IMR-90 (cell line): Measurements from ENCODE around the gene CALML3. TPM values are rescaled to one million over a fixed set of nuclear protein-coding genes. Genes with fewer than 3 reads are reported as not detected.

Experiments used
- ATAC-seq: fragments of 200-7000 bp; cut with Tn5 transposase; 2 replicates; pipeline ENCODE4 v1.9.1; 2020; ENCODE audit warnings: low read depth, mild to moderate bottlenecking, moderate library complexity
- BruUV-seq: library from RNA; stranded (reverse); fragments of 400-500 nt; replicated peaks from 2 replicates; lab custom pipeline; 2021; lab: Mats Ljungman, UMichigan
- CTCF ChIA-PET: fragments of 300-600 bp; formaldehyde crosslinking; extraction: SDS; loops from one replicate; lab custom pipeline; 2021; ENCODE audit warnings: antibody characterized with exemption; lab: Yijun Ruan, JAX
- POLR2A ChIA-PET: fragments of 300-600 bp; sonication (Branson Sonifier 250); formaldehyde crosslinking; loops from one replicate; lab custom pipeline; 2022; ENCODE audit warnings: antibody characterized with exemption; ENCODE audit not compliant: unreplicated experiment; lab: Charles Lee
- DNase-seq: peaks from one replicate; pipeline ENCODE4 v3.0.0; 2013
- H2AFZ ChIP-seq: replicated peaks from 2 replicates; pipeline ENCODE3; 2013; ENCODE audit warnings: low read length, mild to moderate bottlenecking; ENCODE audit not compliant: poor library complexity
- H2AK5ac ChIP-seq: 2 replicates; pipeline ENCODE4 v1.6.1; 2013; ENCODE audit warnings: low read depth, low read length, inconsistent platforms
- H2AK9ac ChIP-seq: replicated peaks from 2 replicates; pipeline ENCODE3; 2013; ENCODE audit warnings: mild to moderate bottlenecking, low read depth, low read length, moderate library complexity; ENCODE audit not compliant: poor library complexity
- H2BK120ac ChIP-seq: 2 replicates; pipeline ENCODE4 v1.6.1; 2013; ENCODE audit warnings: low read depth, low read length, inconsistent platforms
- H2BK15ac ChIP-seq: 3 replicates; pipeline ENCODE4 v1.6.1; 2013; ENCODE audit warnings: low read depth, low read length, inconsistent platforms
- H2BK20ac ChIP-seq: 2 replicates; pipeline ENCODE4 v1.6.1; 2013; ENCODE audit warnings: low read depth, mild to moderate bottlenecking, inconsistent platforms, low read length, moderate library complexity
- H2BK5ac ChIP-seq: 2 replicates; pipeline ENCODE4 v1.6.1; 2013; ENCODE audit warnings: mild to moderate bottlenecking, low read depth, low read length, inconsistent platforms; ENCODE audit not compliant: poor library complexity, severe bottlenecking
- H3K14ac ChIP-seq: replicated peaks from 2 replicates; pipeline ENCODE4 v1.6.1; 2013; ENCODE audit warnings: low read depth, low read length, inconsistent platforms
- H3K18ac ChIP-seq: 2 replicates; pipeline ENCODE4 v1.6.1; 2013; ENCODE audit warnings: low read depth, low read length, control low read depth
- H3K23ac ChIP-seq: 2 replicates; pipeline ENCODE4 v1.6.1; 2013; ENCODE audit warnings: low read depth, low read length, inconsistent platforms
- H3K27ac ChIP-seq: 2 replicates; pipeline ENCODE4 v1.5.1; 2013; ENCODE audit warnings: mild to moderate bottlenecking, control low read depth, low read length; ENCODE audit not compliant: insufficient read depth
- H3K27me3 ChIP-seq: 2 replicates; pipeline ENCODE4 v1.6.1; 2013; ENCODE audit warnings: low read length; ENCODE audit not compliant: control insufficient read depth, insufficient read depth
- H3K36me3 ChIP-seq: 2 replicates; pipeline ENCODE4 v1.6.1; 2013; ENCODE audit warnings: low read length, mixed read lengths; ENCODE audit not compliant: control insufficient read depth, insufficient read depth
- H3K4ac ChIP-seq: 2 replicates; pipeline ENCODE4 v1.6.1; 2013; ENCODE audit warnings: low read depth, low read length, inconsistent platforms
- H3K4me1 ChIP-seq: 2 replicates; pipeline ENCODE4 v1.6.1; 2013; ENCODE audit warnings: low read length, mixed read lengths; ENCODE audit not compliant: control insufficient read depth, insufficient read depth
- H3K4me2 ChIP-seq: 2 replicates; pipeline ENCODE4 v1.6.1; 2013; ENCODE audit warnings: low read depth, mild to moderate bottlenecking, control low read depth, low read length, moderate library complexity
- H3K4me3 ChIP-seq: 2 replicates; pipeline ENCODE4 v1.5.1; 2013; ENCODE audit warnings: low read depth, mild to moderate bottlenecking, control low read depth, low read length, moderate library complexity; ENCODE audit not compliant: insufficient read depth
- H3K56ac ChIP-seq: 2 replicates; pipeline ENCODE4 v1.6.1; 2013; ENCODE audit warnings: low read length, inconsistent platforms; ENCODE audit not compliant: insufficient read depth; ENCODE audit errors: extremely low read depth
- H3K79me1 ChIP-seq, 2 experiments: 2 replicates each; pipeline ENCODE4 v1.6.1; 2013; ENCODE audit warnings: low read length in 2 of 2, inconsistent platforms in 1 of 2, low read depth in 1 of 2
- H3K9ac ChIP-seq: 2 replicates; pipeline ENCODE4 v1.6.1; 2013; ENCODE audit warnings: low read depth, low read length, control low read depth
- H3K9me1 ChIP-seq: 2 replicates; pipeline ENCODE4 v1.6.1; 2013; ENCODE audit warnings: low read length, inconsistent platforms; ENCODE audit not compliant: insufficient read depth
- H3K9me3 ChIP-seq: 2 replicates; pipeline ENCODE4 v1.6.1; 2013; ENCODE audit warnings: low read length; ENCODE audit not compliant: control insufficient read depth, insufficient read depth
- H4K20me1 ChIP-seq: 2 replicates; pipeline ENCODE4 v1.6.1; 2013; ENCODE audit warnings: low read length, inconsistent platforms; ENCODE audit not compliant: insufficient read depth
- H4K5ac ChIP-seq: 2 replicates; pipeline ENCODE4 v1.6.1; 2013; ENCODE audit warnings: mild to moderate bottlenecking, low read depth, low read length, control low read depth
- H4K8ac ChIP-seq, 2 experiments: 2 replicates each; pipeline ENCODE4 v1.6.1; 2013; ENCODE audit warnings: low read depth in 2 of 2, low read length in 2 of 2, control low read depth in 1 of 2, inconsistent platforms in 1 of 2
- H4K91ac ChIP-seq: 2 replicates; pipeline ENCODE4 v1.6.1; 2013; ENCODE audit warnings: low read depth, low read length, inconsistent platforms; ENCODE audit not compliant: insufficient read depth
- BHLHE40 ChIP-seq: fragments of 150-350 bp; IDR thresholded peaks from 2 replicates; pipeline ENCODE4 v1.6.1; 2016; ENCODE audit warnings: mild to moderate bottlenecking, low read depth, low read length
- CEBPB ChIP-seq: IDR thresholded peaks from 2 replicates; pipeline ENCODE4 v1.6.1; 2012; ENCODE audit warnings: low read depth, low read length, improper control_type of control experiment
- FOS ChIP-seq: fragments of 150-350 bp; IDR thresholded peaks from 2 replicates; pipeline ENCODE4 v1.6.1; 2016; ENCODE audit warnings: low read depth, low read length
- MAZ ChIP-seq: IDR thresholded peaks from 2 replicates; pipeline ENCODE4 v1.6.1; 2012; ENCODE audit warnings: low read depth, mild to moderate bottlenecking, low read length, improper control_type of control experiment, moderate library complexity, borderline replicate concordance
- MXI1 ChIP-seq: IDR thresholded peaks from 2 replicates; pipeline ENCODE4 v1.6.1; 2012; ENCODE audit warnings: low read depth, mild to moderate bottlenecking, low read length, moderate library complexity, borderline replicate concordance
- NFE2L2 ChIP-seq: fragments of 150-350 bp; IDR thresholded peaks from 2 replicates; pipeline ENCODE4 v1.6.1; 2016; ENCODE audit warnings: low read depth, mild to moderate bottlenecking, low read length
- POLR2A ChIP-seq: IDR thresholded peaks from 2 replicates; pipeline ENCODE4 v1.6.1; 2012; ENCODE audit warnings: mild to moderate bottlenecking, low read depth, low read length
- RAD21 ChIP-seq: IDR thresholded peaks from 2 replicates; pipeline ENCODE4 v1.6.1; 2012; ENCODE audit warnings: low read length, improper control_type of control experiment
- RCOR1 ChIP-seq: IDR thresholded peaks from 2 replicates; pipeline ENCODE4 v1.6.1; 2012; ENCODE audit warnings: mild to moderate bottlenecking, low read length, improper control_type of control experiment; ENCODE audit not compliant: insufficient replicate concordance
- RFX5 ChIP-seq: IDR thresholded peaks from 2 replicates; pipeline ENCODE4 v1.8.0; 2012; ENCODE audit warnings: low read depth, mild to moderate bottlenecking, low read length, moderate library complexity
- SMC3 ChIP-seq: fragments of 150-350 bp; IDR thresholded peaks from 2 replicates; pipeline ENCODE4 v1.6.1; 2016; ENCODE audit warnings: low read depth, mild to moderate bottlenecking, antibody characterized with exemption, low read length, moderate library complexity
- WGBS, 2 experiments: methylation state at CpG; one replicate each; pipeline versions ENCODE4 v1.1.5 to v1.1.7; 2013; ENCODE audit warnings: missing lambda C conversion rate in 2 of 2; ENCODE audit not compliant: insufficient read length in 1 of 2; ENCODE audit errors: extremely low coverage in 2 of 2; 5-methylcytosine and 5-hydroxymethylcytosine counted together
- dilution Hi-C: fragments of 300-500 bp; cut with HindIII; formaldehyde crosslinking; loops from one replicate; pipeline ENCODE4 v1.14.3; 2018; ENCODE audit warnings: low sequenced_read_pairs; ENCODE audit not compliant: unreplicated experiment
- in situ Hi-C: fragments of 300-500 bp; cut with MboI; formaldehyde crosslinking; loops from 3 replicates; pipeline ENCODE4 v1.14.3; 2019; ENCODE audit warnings: low sequenced_read_pairs, inconsistent platforms, mixed read lengths
- intact Hi-C: fragments of 100-400 bp; cut with micrococcal nuclease; formaldehyde crosslinking; loops from 2 replicates; pipeline ENCODE4 v1.10.0; 2022
- polyA plus RNA-seq, 3 experiments: library from polyadenylated mRNA; depleted of rRNA; stranded (reverse); fragments of >200 nt; gene quantifications; 2 replicates each; pipeline ENCODE4 v1.2.3, GENCODE V29; 2012; ENCODE audit warnings: low replicate concordance in 1 of 3
- total RNA-seq: library from RNA; depleted of rRNA; stranded (reverse); fragments of >200 nt; gene quantifications from 2 replicates; pipeline ENCODE4 v1.2.3, GENCODE V29; 2012
- TF ChIP-seq, protein P1 (sequence below): fragments of 150-350 bp; IDR thresholded peaks from 2 replicates; pipeline ENCODE4 v1.6.1; 2017; ENCODE audit warnings: mild to moderate bottlenecking, antibody characterized with exemption, low read length, low read depth
- TF ChIP-seq, protein P2 (sequence below): fragments of 150-350 bp; IDR thresholded peaks from 2 replicates; pipeline ENCODE4 v1.6.1; 2016; ENCODE audit warnings: low read depth, mild to moderate bottlenecking, low read length, moderate library complexity, borderline replicate concordance
- TF ChIP-seq, protein P3 (sequence below): conservative IDR thresholded peaks from 2 replicates; pipeline ENCODE4 v1.5.1; 2012; ENCODE audit warnings: mild to moderate bottlenecking, low read depth, low read length, improper control_type of control experiment

Gene CALML3
- total and polyA plus RNA-seq, 2 of the 4 experiments (the other 2 are of a cell fraction) = not detected

DNA sequence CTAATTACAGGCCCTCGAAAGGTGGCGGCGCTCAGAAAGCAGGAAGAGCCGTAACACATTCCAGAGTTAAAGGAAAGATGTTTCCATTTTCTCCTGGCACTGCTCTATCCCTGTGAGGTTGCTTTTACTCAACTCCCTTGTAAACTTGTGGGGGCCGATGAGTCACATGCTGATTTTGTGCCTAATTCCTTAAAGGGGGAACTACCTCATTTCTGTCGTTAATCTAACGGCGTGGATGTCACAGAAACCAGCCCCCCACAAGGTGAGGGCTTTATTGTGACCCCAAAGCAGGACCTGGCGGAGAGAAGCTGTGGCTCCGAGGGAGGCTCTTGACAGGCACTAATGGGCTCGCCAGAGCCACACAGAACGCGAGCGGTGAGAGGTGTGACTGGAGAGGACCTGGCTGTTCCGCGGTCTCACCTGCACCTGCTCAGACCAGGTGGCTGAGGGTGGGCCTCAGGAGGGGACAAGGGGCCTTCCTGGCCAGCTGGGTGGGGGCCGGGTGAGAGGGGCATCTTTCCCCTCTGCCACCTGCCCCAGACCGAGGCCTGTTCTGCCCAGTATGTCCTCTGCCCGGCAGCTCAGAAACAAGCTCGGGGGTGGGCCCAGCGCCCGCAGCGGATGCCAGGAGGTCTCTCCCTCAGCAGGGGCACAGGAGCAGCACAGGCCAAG lies 50.9 kb downstream of the CALML3 start:
- H3K4ac ChIP-seq = peak overlapping the region; percentile 93
- ChIA-PET POLR2A (no interaction called here), CTCF (no interaction called here)
- H4K91ac ChIP-seq = peak overlapping the region; percentile 90
- peaks cover 18% of the 10 kb centered on the region for H3K4me1 ChIP-seq
- dilution Hi-C loops = no loop called here
- peak overlapping the region; percentile 43; the same call in 1 of the 2 replicates for H4K5ac ChIP-seq
- H3K14ac ChIP-seq = peak overlapping the region; percentile 92
- H2BK120ac ChIP-seq = peak overlapping the region; percentile 94
- 0 out of 2 replicates have a peak overlapping the region, but pooled peaks have one; percentile 27 for H3K56ac ChIP-seq
- no TSS peak for BruUV-seq
- H3K4me3 ChIP-seq = no peak overlapping the region
- peak overlapping the region; percentile 14 for H3K4me2 ChIP-seq
- WGBS, 2 experiments = 62% methylated on average over 12 of the region's 23 CpGs; no CpG with 5 or more reads in 1 of the 2 experiments
- DNase-seq = peak; percentile 78
- peak overlapping the region; percentile 55 for H2AK5ac ChIP-seq
- H2AFZ ChIP-seq = peak overlapping the region; percentile 90
- H4K20me1 ChIP-seq = no peaks in the 10 kb centered on the region
- peak overlapping the region; percentile 94 for H2AK9ac ChIP-seq
- no peaks in the 10 kb centered on the region for H3K27me3 ChIP-seq
- intact Hi-C loops = no loop called here
- H3K27ac ChIP-seq = peak overlapping the region; percentile 9; the same call in 1 of the 2 replicates
- no peaks in the 10 kb centered on the region for H3K9me3 ChIP-seq
- no peak overlapping the region for H3K9ac ChIP-seq
- peak overlapping the region; percentile 56 for H3K18ac ChIP-seq
- peak; percentile 86 for ATAC-seq
- peaks cover 11% of the 10 kb centered on the region for H3K9me1 ChIP-seq
- H2BK20ac ChIP-seq = peak overlapping the region; percentile 74
- peak overlapping the region; percentile 75 for H2BK5ac ChIP-seq
- peak overlapping the region; percentile 72; the same call in 1 of the 2 replicates for H3K23ac ChIP-seq
- H4K8ac ChIP-seq = peak overlapping the region; percentile 54 to 87
- H3K79me1 ChIP-seq = no peaks in the 10 kb centered on the region
- in situ Hi-C loops = no loop called here
- H2BK15ac ChIP-seq = peak overlapping the region; percentile 69
- no peaks in the 10 kb centered on the region for H3K36me3 ChIP-seq
- TF ChIP-seq SMC3 (no peak), RFX5 (no peak), FOS (peak; percentile 66), CEBPB (peak; percentile 25; the same call in 1 of the 2 replicates), RCOR1 (no peak), BHLHE40 (peak; percentile 26; the same call in 1 of the 2 replicates), RAD21 (no peak), MXI1 (no peak), POLR2A (no peak), NFE2L2 (no peak), MAZ (peak; percentile 50; the same call in 1 of the 2 replicates)
- TF ChIP-seq, protein P1, sequence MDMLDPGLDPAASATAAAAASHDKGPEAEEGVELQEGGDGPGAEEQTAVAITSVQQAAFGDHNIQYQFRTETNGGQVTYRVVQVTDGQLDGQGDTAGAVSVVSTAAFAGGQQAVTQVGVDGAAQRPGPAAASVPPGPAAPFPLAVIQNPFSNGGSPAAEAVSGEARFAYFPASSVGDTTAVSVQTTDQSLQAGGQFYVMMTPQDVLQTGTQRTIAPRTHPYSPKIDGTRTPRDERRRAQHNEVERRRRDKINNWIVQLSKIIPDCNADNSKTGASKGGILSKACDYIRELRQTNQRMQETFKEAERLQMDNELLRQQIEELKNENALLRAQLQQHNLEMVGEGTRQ = peak; percentile 52; the same call in 1 of the 2 replicates
- TF ChIP-seq, protein P2, sequence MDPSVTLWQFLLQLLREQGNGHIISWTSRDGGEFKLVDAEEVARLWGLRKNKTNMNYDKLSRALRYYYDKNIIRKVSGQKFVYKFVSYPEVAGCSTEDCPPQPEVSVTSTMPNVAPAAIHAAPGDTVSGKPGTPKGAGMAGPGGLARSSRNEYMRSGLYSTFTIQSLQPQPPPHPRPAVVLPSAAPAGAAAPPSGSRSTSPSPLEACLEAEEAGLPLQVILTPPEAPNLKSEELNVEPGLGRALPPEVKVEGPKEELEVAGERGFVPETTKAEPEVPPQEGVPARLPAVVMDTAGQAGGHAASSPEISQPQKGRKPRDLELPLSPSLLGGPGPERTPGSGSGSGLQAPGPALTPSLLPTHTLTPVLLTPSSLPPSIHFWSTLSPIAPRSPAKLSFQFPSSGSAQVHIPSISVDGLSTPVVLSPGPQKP = no peak
- TF ChIP-seq, protein P3, sequence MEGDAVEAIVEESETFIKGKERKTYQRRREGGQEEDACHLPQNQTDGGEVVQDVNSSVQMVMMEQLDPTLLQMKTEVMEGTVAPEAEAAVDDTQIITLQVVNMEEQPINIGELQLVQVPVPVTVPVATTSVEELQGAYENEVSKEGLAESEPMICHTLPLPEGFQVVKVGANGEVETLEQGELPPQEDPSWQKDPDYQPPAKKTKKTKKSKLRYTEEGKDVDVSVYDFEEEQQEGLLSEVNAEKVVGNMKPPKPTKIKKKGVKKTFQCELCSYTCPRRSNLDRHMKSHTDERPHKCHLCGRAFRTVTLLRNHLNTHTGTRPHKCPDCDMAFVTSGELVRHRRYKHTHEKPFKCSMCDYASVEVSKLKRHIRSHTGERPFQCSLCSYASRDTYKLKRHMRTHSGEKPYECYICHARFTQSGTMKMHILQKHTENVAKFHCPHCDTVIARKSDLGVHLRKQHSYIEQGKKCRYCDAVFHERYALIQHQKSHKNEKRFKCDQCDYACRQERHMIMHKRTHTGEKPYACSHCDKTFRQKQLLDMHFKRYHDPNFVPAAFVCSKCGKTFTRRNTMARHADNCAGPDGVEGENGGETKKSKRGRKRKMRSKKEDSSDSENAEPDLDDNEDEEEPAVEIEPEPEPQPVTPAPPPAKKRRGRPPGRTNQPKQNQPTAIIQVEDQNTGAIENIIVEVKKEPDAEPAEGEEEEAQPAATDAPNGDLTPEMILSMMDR = no peak
